A204.1 (cell line): ENCODE data around the gene TBC1D3B.
"Not testable (repeated sequence)": the region's sequence is repeated elsewhere in the genome, so short reads cannot be mapped to it uniquely, and the experiment has no call there.

ENCODE experiments used
- FAIRE-seq: peaks from 2 replicates; lab custom pipeline; 2012; peaks lifted over from hg19 to GRCh38; lab: Jason Lieb, UNC

TBC1D3B gene

DNA sequence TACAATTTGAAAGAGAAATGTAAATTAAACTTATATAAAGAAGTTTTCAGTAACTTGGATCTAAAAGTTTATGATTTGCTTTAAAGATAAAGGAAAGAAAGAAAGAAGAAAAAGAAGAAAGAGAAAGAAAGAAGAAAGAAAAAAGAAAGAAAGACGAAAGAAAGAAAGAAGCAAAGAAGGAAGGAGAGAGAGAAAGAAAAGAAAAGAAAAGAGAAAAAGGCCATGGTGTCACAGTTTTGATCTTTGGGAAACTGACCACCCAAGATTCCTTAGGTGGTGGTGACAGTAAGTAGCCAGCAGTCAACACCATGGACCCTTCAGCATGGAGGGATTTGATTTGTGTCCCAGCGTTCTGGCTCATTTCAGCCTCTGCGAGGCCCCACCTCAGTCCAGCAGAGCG lies 24.7 kb upstream of the TBC1D3B start:
- not testable (repeated sequence) for FAIRE-seq

DNA sequence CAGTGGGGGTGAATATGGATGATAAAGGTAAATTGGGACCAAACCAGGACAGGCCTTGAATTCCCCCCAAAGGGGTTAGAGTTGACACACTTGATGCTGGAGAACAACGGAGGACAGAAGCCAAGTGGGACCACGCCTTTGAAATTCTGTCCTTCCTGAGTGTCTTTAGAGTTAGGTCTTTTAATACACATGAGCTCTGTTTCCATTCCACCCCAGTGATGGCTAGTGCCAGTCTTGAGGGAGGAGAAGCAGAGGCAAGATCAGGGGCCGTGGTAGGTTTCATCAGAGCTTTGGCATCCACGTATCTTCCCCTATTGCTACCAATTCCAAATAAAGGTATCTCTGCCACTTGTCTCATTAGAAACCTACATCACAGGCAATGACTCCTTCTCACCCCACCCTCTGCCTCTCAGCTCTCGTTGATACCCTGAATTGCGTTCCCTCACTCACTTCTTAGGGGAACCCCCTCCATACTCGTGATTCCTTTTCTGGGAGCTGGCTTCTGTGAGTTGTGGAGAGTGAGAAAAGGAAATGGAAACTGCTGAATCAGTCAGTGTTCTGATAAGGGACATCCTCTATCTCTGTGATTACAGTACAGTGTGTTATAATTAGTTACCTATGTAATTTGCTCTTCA lies 22.5 kb upstream of the TBC1D3B start:
- no peak for FAIRE-seq

DNA sequence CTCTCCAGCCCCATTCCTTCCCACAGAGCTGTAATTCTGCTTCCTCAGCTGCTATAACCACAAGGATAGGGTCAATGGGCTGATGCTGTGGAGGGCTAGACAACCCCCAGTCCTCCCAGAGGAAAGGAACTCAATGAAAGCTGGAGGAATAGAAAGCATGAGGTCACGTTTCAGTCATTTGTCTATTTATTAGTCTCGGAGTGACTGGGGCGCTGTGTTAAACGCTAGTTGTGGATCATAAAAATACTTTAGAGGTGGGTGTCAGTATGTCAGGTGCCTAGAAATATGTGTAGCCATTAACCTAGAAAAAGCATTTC lies 20.9 kb upstream of the TBC1D3B start:
- no peak for FAIRE-seq

DNA sequence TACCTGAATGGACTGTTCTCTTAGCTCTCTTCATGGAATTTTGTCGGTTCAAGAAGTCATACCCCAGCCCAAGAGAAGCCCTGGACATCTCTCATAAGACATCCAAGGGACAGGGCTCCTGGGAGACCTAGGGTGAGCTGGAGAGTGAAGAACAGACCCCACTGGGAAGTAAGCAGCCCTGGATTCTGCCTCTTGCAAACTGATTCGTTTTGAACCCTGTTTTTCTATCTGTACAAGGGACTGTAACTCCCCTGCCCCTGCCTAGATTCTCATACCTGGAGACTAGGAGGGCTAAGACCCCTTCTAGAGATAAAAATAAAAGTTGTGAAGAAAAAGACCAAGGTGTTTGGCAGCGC lies 19.7 kb upstream of the TBC1D3B start:
- no peak for FAIRE-seq

DNA sequence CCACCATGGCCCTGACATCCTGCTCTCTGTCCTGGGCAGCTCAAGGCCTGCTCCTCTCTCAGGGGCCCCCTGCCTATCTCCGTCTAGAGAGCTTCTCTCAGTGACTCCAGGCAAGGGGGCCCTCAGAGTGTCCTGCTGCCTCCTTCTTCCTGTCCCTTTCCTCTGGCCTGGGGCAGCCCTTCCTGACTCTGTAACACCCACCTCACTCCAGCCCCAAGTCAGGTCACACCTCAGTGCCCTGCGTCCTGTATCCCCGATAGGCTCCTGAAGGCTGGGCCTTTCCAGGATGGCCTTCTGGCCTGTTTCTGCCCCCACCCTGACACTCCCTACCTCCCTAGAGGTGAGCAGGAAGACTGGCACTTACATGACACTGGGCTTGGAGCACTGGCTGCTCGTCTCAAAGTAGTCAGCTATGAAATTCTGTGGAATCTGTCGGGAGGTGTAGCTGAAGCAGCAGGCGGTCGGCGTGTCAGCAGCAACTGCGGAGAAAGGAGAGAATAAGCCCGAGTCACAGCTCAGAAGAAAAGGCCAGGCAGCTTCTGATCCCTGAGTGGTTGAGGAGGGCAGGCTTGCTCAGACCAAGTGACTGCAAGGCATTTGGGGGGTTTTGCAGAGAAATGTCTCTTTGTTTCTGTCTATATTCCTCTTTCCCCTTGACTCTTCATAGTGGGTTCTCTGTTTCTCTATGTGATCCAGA lies 19.1 kb upstream of the TBC1D3B start:
- FAIRE-seq: no peak

DNA sequence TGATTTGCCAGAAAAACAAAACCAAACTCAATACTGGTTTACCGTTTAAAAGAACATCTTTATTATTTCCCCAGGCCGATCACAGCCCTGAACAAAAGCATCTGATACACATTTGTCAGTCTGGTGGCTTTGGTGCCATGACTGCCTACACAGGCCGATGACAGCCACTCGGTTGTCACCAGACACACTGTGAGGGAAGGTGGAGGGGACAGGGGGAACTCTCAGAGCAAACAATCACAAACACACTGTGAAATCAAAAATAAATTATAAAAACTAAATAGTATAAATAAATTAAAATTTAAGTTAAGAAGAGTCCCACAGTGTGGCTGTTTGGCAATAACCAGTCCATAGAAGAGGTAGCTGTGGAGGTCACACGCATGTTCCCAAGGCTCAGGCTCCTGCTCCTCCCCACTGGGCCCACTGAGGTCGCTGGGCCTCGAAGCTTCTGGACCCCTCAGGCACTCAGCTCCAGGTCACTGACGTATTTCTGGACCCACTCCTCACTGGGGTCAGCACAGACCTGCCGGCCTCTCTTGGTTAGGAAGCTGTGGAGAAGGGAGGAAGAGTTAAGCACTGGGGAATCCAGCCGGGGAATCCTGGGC lies 18.5 kb upstream of the TBC1D3B start:
- not testable (repeated sequence) for FAIRE-seq

DNA sequence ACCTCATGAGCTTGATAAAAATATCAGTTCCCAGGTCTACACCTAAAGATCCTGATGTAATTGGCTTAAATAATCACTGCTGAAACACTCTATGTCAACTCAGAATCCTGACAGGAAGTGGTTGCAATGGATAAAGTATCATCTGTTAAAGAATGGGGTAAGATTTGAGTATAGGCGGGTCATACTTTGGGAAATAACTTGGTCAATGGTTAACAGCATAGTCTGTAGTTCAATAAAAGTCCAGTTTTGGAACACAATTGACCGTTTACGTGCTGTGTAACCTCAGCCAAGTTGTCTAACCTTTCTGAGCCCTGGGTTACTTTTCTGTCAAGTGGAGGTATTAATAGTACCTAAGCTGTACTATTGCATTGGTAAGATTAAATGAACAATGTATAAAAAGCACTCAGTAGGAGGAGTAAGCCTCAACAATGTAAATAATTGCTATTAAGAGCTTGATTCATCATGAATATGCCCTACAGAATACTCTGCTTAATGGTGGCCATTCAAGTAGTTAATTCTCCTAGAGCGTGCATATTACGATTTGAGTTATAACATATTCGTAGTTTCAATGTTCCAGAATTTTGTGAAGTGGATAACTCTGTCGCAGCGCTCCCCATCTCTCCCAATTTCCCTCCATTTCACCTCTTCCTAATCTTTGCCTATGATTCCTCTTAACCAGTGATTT lies 17.9 kb upstream of the TBC1D3B start:
- FAIRE-seq: not testable (repeated sequence)

DNA sequence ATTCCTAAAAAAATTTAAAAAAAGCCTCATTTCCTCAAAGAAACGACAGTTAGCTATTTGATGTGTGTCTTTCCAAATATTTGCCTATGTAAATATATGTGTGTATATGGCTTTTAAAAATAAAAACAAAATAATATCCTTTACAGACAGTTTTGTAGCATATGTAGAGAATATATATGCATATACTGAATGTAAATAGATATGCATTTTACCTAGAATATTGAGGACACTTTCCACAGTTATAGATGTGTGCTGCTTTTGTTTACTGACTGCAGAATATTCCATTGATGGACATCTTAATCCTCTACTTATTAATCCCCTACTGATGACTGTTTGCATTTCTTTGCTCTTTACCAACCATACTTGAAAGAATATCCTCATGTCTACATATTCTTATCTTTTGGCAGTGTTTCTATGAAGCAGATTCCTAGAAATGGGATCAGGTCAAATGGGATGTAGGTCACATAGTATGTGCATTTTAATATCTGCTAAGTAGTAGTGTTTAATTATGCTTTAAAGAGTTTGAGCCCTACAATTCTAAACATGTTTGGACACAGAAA lies 16.9 kb upstream of the TBC1D3B start:
- no peak for FAIRE-seq

DNA sequence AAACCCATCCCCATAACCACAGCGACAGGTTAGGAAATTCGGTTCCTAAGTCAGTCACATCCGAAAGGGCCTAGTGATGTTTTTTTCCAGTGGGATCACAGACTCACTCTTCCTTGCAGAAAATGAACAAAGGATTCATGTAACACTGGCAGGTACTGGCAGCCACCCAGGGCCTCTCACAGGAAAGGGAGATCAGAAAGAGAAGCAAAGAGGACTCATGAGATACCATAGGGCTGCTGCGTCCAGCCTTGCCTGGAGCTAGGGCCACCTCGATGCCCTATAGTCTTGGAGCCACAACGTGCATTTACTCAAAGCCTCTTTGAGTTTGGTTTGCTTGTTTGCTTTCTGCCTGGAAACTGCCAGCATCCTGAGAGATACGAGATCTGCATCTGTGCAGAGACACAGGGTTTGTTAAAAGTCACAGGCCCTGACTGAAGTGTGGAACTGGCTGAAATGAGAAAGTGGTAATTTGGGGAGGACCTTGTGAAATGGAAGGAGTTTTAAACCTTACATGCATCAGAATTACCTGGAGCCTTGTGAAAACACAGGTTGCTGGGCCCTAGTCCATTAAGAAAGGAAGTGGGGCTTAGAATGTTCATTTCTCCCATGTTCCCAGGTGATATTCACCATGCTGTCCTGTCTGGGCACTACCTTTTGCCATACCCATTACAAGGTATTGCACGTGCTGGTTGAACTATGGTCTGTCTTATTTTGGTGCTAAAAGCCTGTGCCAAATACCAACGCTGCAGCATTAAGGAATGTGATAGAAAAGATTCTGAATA lies 14.3 kb upstream of the TBC1D3B start:
- FAIRE-seq: not testable (repeated sequence)

DNA sequence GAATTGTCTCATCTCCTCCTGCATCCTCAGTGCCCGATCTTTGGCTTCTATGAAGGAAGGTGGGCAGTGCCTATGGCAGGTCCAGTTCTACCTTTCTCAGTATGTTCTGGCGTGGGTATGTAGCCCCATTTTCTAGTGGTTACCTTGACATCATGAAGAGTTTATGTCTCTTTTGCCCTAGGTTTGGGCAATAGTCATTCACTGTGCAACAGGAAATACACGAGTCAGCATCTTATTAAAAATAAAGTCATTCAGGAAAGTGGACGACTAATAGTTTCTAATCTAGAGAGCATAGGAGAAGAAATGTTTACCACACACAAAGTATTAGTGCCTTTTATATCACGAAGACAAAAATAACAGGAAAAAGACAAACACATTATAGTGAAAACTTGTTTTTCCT lies 13.6 kb upstream of the TBC1D3B start:
- FAIRE-seq: not testable (repeated sequence)

DNA sequence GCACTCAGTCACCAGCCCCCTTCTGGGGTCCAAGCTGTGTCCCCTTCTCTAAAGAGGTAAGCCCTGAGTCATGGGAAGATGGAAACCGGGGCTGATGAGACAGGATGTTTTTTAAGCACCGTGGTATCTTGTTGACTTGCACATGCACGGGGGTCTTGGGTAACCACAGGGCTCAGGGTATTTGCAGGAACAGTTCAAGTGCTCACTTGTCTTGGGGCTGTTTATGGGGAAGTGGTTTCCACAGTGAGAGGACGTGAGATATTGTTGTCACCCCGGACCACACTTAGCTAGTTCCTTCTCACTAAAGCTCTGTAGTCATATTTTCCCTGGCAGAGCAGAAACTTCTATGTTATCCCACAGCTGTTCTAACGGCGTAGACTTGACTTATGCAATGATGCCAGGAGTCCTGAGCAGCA lies 12.5 kb upstream of the TBC1D3B start:
- no peak for FAIRE-seq

DNA sequence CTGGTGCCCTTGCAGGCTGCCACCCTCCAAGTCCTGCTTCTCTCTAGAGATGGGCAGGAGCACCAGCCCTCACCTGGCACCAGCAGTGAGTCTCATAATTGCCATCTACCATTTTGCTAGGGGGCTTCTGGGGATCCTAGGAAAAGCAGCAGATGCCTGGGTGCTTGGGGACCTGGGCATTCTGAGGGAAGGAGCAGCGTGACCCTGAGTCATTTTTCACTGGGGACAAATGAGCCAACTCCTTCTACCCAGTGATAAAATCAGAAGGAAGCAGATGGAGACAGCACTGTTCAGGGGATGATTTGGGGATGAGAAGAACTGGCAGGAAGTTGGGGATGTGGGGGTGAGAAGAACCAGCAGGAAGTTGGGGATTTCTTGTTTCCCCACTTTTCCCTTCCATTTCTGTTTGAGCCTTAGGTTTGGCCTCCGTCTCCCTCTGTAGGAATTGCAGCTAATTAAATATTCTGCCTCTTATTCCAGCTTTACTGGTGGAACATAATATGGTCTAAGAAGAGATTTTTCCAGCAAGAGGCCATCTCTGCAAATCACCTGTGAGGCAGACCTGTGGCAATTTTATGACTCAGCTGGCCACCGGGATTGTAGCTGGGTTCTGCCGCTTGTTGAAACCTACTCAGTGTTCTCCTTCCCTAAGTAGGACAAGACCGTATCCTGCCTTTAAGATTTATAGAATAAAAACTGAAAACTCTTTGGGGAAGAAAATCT lies 11.7 kb upstream of the TBC1D3B start:
- FAIRE-seq: not testable (repeated sequence)

DNA sequence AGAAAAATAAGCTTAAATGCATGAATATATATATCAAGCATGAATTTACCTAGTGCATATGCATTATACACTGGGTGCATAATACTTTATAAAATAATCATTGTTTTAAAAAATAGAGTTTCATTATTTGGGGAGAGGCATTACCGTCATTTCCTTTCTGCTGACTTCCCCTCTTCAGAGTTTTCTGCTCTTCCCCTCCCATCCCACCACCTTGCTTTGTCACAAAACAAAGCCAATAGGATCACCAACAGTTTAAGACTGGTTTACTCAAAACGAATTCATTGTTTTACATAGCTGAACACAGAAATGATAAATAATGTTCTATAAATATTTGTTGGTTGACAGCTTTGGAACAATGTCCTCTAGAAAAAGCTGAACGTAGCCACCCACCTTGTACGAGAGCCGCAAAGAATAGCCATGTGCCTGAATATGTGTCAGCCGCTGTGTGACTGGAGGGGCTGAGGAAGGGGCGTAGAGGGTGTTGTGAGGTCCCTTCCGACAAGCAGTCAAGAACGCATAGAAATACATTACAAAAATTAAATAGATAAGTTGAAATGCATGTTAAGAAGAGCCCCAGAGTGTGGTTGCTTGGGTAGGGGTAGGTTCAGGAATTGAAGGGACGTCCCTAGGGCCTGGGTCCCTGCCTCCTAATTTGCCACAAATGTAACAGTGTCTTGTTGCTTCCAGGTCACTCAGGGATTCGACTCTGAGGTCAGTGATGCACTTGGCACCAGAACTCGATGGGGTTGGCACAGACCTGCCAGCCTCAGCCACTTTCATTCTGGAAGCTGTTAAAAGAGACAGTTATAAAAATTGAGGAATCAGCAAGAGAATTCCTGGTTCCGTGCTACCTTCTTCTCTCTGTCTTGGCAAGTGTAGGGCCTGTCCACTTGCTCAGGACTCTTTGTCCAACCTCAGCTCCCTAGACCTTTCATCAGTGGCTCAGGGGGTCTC lies 10.7 kb upstream of the TBC1D3B start:
- not testable (repeated sequence) for FAIRE-seq

DNA sequence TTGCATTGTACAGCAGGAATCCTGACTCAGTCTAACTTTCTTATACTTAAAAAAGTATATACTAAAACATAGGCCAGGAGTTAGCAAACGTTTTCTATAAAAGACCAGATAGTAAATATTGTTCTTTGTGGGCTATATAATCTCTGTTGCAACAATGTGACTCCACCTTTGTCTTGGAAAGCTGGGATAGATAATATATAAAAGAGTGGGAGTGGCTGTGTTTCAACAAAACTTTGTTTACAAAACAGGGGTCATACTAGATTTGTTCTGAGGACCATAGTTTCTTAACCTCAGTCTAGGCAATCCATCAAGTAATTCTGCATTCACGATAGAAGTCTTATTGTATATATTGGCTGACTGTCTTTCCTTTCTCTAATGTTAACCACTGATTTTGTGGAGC lies 9.0 kb upstream of the TBC1D3B start:
- FAIRE-seq: no peak

DNA sequence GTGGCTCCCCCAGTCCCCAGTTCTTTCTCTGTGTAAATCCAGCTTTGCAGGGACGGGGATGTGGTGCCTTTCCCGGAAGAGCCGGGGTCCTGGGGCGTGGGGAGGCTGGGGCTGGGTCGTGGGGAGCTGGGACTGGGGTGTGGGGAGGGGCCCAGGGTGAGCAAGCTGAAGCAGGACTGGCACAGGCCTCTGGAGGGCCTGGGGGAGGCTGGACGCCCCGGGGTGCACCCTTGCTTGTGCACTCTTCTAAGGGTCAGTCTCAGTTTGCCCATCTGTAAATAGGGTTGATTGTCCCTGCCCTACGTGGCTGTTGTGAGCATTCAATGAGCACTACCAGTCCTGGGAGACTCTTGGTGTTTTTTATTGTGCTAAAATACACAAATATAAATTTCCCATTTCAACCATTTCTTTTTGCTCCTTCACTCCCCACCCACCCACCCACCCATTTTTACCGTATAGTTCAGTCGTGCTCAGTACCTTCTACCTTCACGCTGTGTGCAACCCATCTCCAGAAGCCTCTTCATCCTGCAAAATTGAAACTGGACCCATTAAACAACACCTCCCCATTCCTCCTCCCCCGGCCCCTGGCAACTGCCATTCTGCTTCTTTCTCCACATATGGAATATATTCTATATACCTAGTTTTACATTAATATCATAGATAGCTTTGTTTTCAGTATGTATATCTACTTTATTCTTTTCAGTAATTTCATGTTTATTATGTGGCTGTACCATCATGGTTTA lies 7.8 kb upstream of the TBC1D3B start:
- FAIRE-seq: no peak

DNA sequence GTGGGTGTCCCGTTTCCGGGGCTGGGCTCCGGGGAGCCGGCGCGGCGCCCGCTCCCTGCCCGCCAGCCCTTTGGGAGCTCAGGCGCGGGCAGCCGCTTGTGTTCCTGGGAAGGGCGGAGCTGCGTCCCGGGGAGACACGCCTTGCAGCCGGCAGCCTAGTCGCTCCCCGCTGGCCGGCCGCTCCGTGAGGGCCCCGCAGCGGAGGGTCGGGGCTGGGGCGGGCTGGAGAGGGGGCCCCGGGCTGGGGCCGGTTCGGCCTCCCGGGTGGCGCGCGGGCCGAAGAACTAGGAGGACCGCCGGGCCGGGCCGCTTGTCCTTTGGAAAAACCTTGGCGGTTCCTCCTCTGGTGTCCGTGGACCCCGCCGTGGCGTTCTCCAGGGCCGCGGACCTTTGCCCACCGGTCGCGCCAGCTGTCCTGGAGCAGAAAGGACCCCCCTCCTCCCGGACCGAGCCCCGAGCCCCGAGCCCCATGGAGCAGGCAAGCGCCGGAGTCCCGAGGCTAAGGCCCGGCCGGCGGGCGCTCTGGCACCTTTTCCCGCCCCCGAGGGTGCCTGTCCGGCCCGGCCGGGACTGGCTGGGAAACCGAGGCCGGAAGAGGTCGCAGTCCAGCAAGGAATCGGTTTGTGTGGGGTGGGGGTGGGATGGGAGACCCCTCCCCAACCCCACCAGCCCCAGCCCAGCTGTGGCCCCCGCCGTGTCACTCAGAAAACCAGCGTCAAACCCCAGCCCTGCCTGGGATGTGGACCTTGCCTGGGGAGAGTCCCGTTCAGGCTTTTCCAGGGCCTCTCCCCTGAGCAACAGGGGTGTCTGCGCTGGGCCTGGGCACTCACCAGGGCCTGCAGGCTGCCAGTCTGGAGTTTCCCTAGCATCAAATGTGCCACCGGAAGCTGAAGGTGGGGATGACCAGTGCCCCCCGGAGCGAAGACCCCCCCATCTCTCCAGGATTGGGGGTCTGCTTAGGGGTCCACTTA lies 6.8 kb upstream of the TBC1D3B start:
- FAIRE-seq: no peak

DNA sequence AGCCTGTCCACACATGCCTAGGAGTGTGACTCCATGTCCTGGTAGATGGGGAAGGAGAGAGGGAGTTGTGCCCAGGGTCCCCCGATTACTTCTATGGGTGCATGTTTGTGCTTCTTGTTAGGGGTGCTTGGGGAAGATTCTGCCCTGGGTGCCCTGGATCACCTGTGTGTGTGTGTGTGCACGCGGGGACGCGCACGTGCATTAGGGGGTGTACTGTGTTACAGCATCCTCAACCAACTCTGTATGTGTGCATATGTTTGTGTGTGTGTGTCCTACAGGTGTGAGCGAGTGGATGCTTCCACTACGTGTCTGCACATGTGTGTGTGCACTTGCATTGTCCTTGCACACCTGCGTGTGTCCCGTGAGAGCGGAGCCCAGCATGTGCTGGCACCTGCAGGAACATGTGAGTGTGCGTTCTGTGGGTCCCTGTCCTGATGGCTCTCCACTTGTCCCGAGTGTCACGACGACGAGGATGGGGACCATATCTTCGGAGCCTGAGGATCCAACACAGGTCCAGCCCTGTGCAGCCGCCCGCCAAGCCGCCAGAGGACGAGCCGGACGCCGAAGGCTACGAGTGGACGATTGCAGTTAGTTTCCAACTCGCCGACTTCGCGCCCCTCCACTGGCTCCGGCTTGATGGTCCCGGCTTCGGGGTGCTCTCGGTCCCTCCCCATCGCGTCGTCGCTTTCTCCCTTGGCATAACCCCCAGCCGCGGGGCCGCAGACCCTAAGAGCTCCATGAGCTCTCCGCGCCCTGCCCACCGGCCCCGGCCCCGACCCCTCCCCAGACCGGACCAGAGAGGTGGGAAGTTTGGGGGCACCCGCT lies 6.0 kb upstream of the TBC1D3B start:
- no peak for FAIRE-seq
